Kidney (tissue), 14 donors: ENCODE results near the gene FBXO34. TPM values are rescaled to one million over a fixed set of nuclear protein-coding genes. Genes with fewer than 3 reads are reported as not detected.
A peak's percentile ranks its signal among the peaks of the same experiment; 100 is the strongest.

Source experiments
- DNase-seq, 5 donors: peaks; one replicate each; pipeline ENCODE4 v3.0.0-alpha.2; 2013 to 2020
- FAIRE-seq: peaks from 2 replicates; lab custom pipeline; 2012; peaks lifted over from hg19 to GRCh38; lab: Jason Lieb, UNC
- H3K27ac ChIP-seq, 2 donors: one replicate each; pipeline ENCODE4 v1.7.0; 2013; ENCODE audit warnings: low read depth in 2 of 2, low read length in 2 of 2, inconsistent platforms in 1 of 2
- H3K27me3 ChIP-seq: one replicate; pipeline ENCODE4 v1.7.1; 2013; ENCODE audit warnings: low read length, inconsistent platforms; ENCODE audit not compliant: control insufficient read depth, insufficient read depth
- H3K36me3 ChIP-seq, 3 donors: one replicate each; pipeline versions ENCODE4 v1.7.0 to v1.7.1; 2013; ENCODE audit warnings: low read length in 3 of 3, control low read depth in 1 of 3, inconsistent platforms in 1 of 3; ENCODE audit not compliant: insufficient read depth in 3 of 3, control insufficient read depth in 2 of 3
- H3K4me1 ChIP-seq, 3 donors: one replicate each; pipeline versions ENCODE4 v1.7.0 to v1.7.1; 2013; ENCODE audit warnings: low read length in 3 of 3, inconsistent platforms in 1 of 3, low read depth in 1 of 3; ENCODE audit not compliant: control insufficient read depth in 2 of 3, insufficient read depth in 2 of 3
- H3K4me3 ChIP-seq, 3 donors: one replicate each; pipeline versions ENCODE4 v1.7.0 to v1.8.1; 2013; ENCODE audit warnings: low read length in 3 of 3, control low read depth in 1 of 3, inconsistent platforms in 1 of 3
- H3K9ac ChIP-seq, 3 donors: one replicate each; pipeline versions ENCODE4 v1.7.0 to v1.7.1; 2013; ENCODE audit warnings: low read length in 3 of 3, control low read depth in 1 of 3, inconsistent platforms in 1 of 3
- H3K9me3 ChIP-seq, 3 donors: one replicate each; pipeline versions ENCODE4 v1.7.0 to v1.7.1; 2013; ENCODE audit warnings: low read length in 3 of 3, control low read depth in 1 of 3, inconsistent platforms in 1 of 3; ENCODE audit not compliant: control insufficient read depth in 2 of 3, insufficient read depth in 1 of 3
- CTCF ChIP-seq: IDR thresholded peaks from 3 replicates; pipeline ENCODE4 v1.5.1; 2012; ENCODE audit warnings: mild to moderate bottlenecking, moderate library complexity, borderline replicate concordance; ENCODE audit not compliant: insufficient read depth; ENCODE audit errors: extremely low read depth
- intact Hi-C: fragments of 100-400 bp; cut with DNase I; formaldehyde crosslinking; loops from one replicate; pipeline ENCODE4 v1.11.1; 2022
- polyA plus RNA-seq: library from polyadenylated mRNA; stranded (reverse); fragments of 350-450 nt; fragmentation: Illumina TruSeq; extraction: RNeasy Lipid Tissue Mini Kit (QIAGEN cat#74804); gene quantifications from one replicate; pipeline ENCODE4 v1.2.3, GENCODE V29; 2014; ENCODE audit warnings: low read depth, low replicate concordance; ENCODE audit not compliant: insufficient read depth
- total RNA-seq: library from RNA; stranded (reverse); fragmentation: NEBNext Ultra II Directional; extraction: Animal tissue kit (Norgen Biotek cat#: 25700); gene quantifications from one replicate; pipeline ENCODE4 v1.2.1, GENCODE V29; 2021
- donor health status: control.
- donor health status: control.
- donor health status: control.
- donor health status: control.
- donor health status: control.
- donor health status: DM: yes; HTN: yes; CAD: no.
- donor health status: Normal renal cell carcinoma (clear cell type).

Gene FBXO34
- total and polyA plus RNA-seq, 2 donors from 2014 or later: 12.8 to 38.5 TPM

GRCh38 chr14:55298500-55298822 lies 27.2 kb downstream of the FBXO34 start:
- no peak overlapping the region for H3K9ac ChIP-seq
- peaks cover 0 to 3% (median 0%) of the 10 kb centered on the region in 3 donors for H3K36me3 ChIP-seq
- intact Hi-C loops: no loop called here
- DNase-seq (peak in 1 of 5 donors; percentile 72), FAIRE-seq (no peak)
- no peak for TF ChIP-seq CTCF
- no peak overlapping the region for H3K27ac ChIP-seq
- peaks cover 0 to 6% (median 2%) of the 10 kb centered on the region in 3 donors for H3K4me1 ChIP-seq
- H3K27me3 ChIP-seq: no peaks in the 10 kb centered on the region
- no peak overlapping the region for H3K4me3 ChIP-seq
- H3K9me3 ChIP-seq: no peaks in the 10 kb centered on the region

GRCh38 chr14:55301437-55302121 lies 30.4 kb downstream of the FBXO34 start:
- DNase-seq (no peak), FAIRE-seq (no peak)
- intact Hi-C loops: no loop called here
- no peak for TF ChIP-seq CTCF
- Histone ChIP-seq H3K9ac (no peak overlapping the region), H3K9me3 (no peaks in the 10 kb centered on the region), H3K36me3 (peaks cover 0 to 3% (median 0%) of the 10 kb centered on the region in 3 donors), H3K4me3 (no peak overlapping the region), H3K4me1 (peaks cover 0 to 11% (median 4%) of the 10 kb centered on the region in 3 donors), H3K27me3 (no peaks in the 10 kb centered on the region), H3K27ac (no peak overlapping the region)

GRCh38 chr14:55302367-55303124 lies 31.3 kb downstream of the FBXO34 start:
- Histone ChIP-seq H3K27me3 (no peaks in the 10 kb centered on the region), H3K9ac (no peak overlapping the region), H3K27ac (no peak overlapping the region), H3K4me1 (peaks cover 0 to 8% (median 4%) of the 10 kb centered on the region in 3 donors), H3K9me3 (no peaks in the 10 kb centered on the region), H3K4me3 (no peak overlapping the region), H3K36me3 (peaks cover 0 to 3% (median 0%) of the 10 kb centered on the region in 3 donors)
- DNase-seq: no peak
- intact Hi-C loops: no loop called here
- TF ChIP-seq CTCF: no peak
- no peak for FAIRE-seq
